ENCODE measurements around the gene ACAA1.
"Not testable (repeated sequence)": the region's sequence is repeated elsewhere in the genome, so short reads cannot be mapped to it uniquely, and the experiment has no call there.

Gene ACAA1

GRCh38 chr3:38163117-38163840 is 26.4 kb upstream of the ACAA1 start:
- no peak for DNase-seq (ENCODE audit: low read depth)
- H3K4me3 ChIP-seq (ENCODE audit: low read length), result no peak overlapping the region
- peak; percentile 23 for TF ChIP-seq CTCF (conservative IDR thresholded peaks at IDR 0.05; ENCODE audit: low read depth, low read length)

- not testable (repeated sequence) for H3K4me3 ChIP-seq (ENCODE audit: low read length); DNase-seq (ENCODE audit: low read depth)
Measured at GRCh38 chr3:38160704-38161103, 23.8 kb upstream of the ACAA1 start.

GRCh38 chr3:38158472-38158871 is 21.5 kb upstream of the ACAA1 start:
- no peak for TF ChIP-seq CTCF (conservative IDR thresholded peaks at IDR 0.05; ENCODE audit: low read depth, low read length)
- H3K4me3 ChIP-seq (ENCODE audit: low read length), result no peak overlapping the region
- DNase-seq (ENCODE audit: low read depth), result no peak

- H3K4me3 ChIP-seq (ENCODE audit: low read length), result no peak overlapping the region
- no peak for TF ChIP-seq CTCF (conservative IDR thresholded peaks at IDR 0.05; ENCODE audit: low read depth, low read length)
- no peak for DNase-seq (ENCODE audit: low read depth)
Measured at GRCh38 chr3:38157595-38157994, 20.7 kb upstream of the ACAA1 start.

GRCh38 chr3:38157117-38157516 is 20.2 kb upstream of the ACAA1 start:
- H3K4me3 ChIP-seq (ENCODE audit: low read length), result no peak overlapping the region
- DNase-seq (ENCODE audit: low read depth), result no peak
- no peak for TF ChIP-seq CTCF (conservative IDR thresholded peaks at IDR 0.05; ENCODE audit: low read depth, low read length)

- H3K4me3 ChIP-seq (ENCODE audit: low read length), result no peak overlapping the region
- no peak for DNase-seq (ENCODE audit: low read depth)
- no peak for TF ChIP-seq CTCF (conservative IDR thresholded peaks at IDR 0.05; ENCODE audit: low read depth, low read length)
Measured at GRCh38 chr3:38155825-38156224, 18.9 kb upstream of the ACAA1 start.

GRCh38 chr3:38154625-38155255 is 17.8 kb upstream of the ACAA1 start:
- DNase-seq (ENCODE audit: low read depth), result no peak
- no peak overlapping the region for H3K4me3 ChIP-seq (ENCODE audit: low read length)
- no peak for TF ChIP-seq CTCF (conservative IDR thresholded peaks at IDR 0.05; ENCODE audit: low read depth, low read length)
